SK-N-SH (cell line): ENCODE results near the gene SEZ6L. TPM values are rescaled to one million over a fixed set of nuclear protein-coding genes. Genes with fewer than 3 reads are reported as not detected.

Experiments used
- CTCF ChIA-PET: fragments of 300-600, 350-600 bp; formaldehyde crosslinking; extraction: SDS; loops from one replicate; lab custom pipeline; 2021; lab: Yijun Ruan, JAX
- POLR2A ChIA-PET: fragments of 350-600 bp; sonication (Branson Sonifier 250); formaldehyde crosslinking; extraction: SDS; loops from one replicate; lab custom pipeline; 2020; ENCODE audit warnings: antibody characterized with exemption, inconsistent platforms; lab: Yijun Ruan, JAX
- DNase-seq: peaks from one replicate; pipeline ENCODE4 v3.0.0; 2012
- H2AFZ ChIP-seq: fragments of 200-600 bp; sonication (generic); 2 replicates; pipeline ENCODE4 v1.8.1; 2016; ENCODE audit warnings: antibody characterized with exemption, mild to moderate bottlenecking, low read depth
- H3F3A ChIP-seq: fragments of 200-600 bp; sonication (generic); replicated peaks from 2 replicates; pipeline ENCODE3; 2016; ENCODE audit warnings: antibody characterized with exemption, mild to moderate bottlenecking; ENCODE audit not compliant: insufficient read depth
- H3K27ac ChIP-seq, 2 experiments: fragments of 200-500 bp in 1 of 2; fragments of 200-600 bp in 1 of 2; sonication (Bioruptor generic) in 1 of 2; sonication (generic), shearing (Covaris generic) in 1 of 2; 2 replicates each; pipeline versions ENCODE4 v1.5.1 to v1.6.1; 2014 to 2016; ENCODE audit warnings: low read depth in 2 of 2, inconsistent platforms in 1 of 2, low read length in 1 of 2, mild to moderate bottlenecking in 1 of 2, mixed read lengths in 1 of 2
- H3K27me3 ChIP-seq: fragments of 200-600 bp; sonication (generic), shearing (Covaris generic); 2 replicates; pipeline ENCODE4 v1.6.1; 2016; ENCODE audit warnings: mixed run types; ENCODE audit not compliant: insufficient read depth
- H3K36me3 ChIP-seq, 2 experiments: fragments of 200-500 bp in 1 of 2; fragments of 200-600 bp in 1 of 2; sonication (Bioruptor generic) in 1 of 2; sonication (generic) in 1 of 2; replicated peaks in 1 of 2; 2 replicates each; pipeline versions ENCODE3 to v1.5.1; 2014 to 2016; ENCODE audit warnings: low read length in 1 of 2, mild to moderate bottlenecking in 1 of 2; ENCODE audit not compliant: insufficient read depth in 2 of 2, control insufficient read depth in 1 of 2
- H3K4me1 ChIP-seq, 2 experiments: fragments of 200-500 bp in 1 of 2; fragments of 200-600 bp in 1 of 2; sonication (Bioruptor generic) in 1 of 2; sonication (generic), shearing (Covaris generic) in 1 of 2; 2 replicates each; pipeline versions ENCODE4 v1.5.1 to v1.6.1; 2014 to 2016; ENCODE audit warnings: low read depth in 1 of 2, low read length in 1 of 2, mixed run types in 1 of 2; ENCODE audit not compliant: insufficient read depth in 2 of 2, control insufficient read depth in 1 of 2
- H3K4me2 ChIP-seq: fragments of 200-600 bp; sonication (generic), shearing (Covaris generic); 2 replicates; pipeline ENCODE4 v1.6.1; 2017; ENCODE audit warnings: mixed run types
- H3K4me3 ChIP-seq, 2 experiments: fragments of 200-500 bp in 1 of 2; fragments of 200-600 bp in 1 of 2; sonication (Bioruptor generic) in 1 of 2; sonication (generic), shearing (Covaris generic) in 1 of 2; 2 replicates each; pipeline versions ENCODE4 v1.5.1 to v1.8.1; 2014 to 2016; ENCODE audit warnings: low read depth in 2 of 2, inconsistent platforms in 1 of 2, low read length in 1 of 2, mild to moderate bottlenecking in 1 of 2, mixed read lengths in 1 of 2, moderate library complexity in 1 of 2
- H3K79me2 ChIP-seq: fragments of 200-600 bp; sonication (generic); 2 replicates; pipeline ENCODE4 v1.8.1; 2017; ENCODE audit warnings: mild to moderate bottlenecking; ENCODE audit not compliant: insufficient read depth
- H3K9ac ChIP-seq: fragments of 200-600 bp; sonication (generic); 2 replicates; pipeline ENCODE4 v1.6.1; 2017; ENCODE audit warnings: mixed run types
- H3K9me2 ChIP-seq: fragments of 200-600 bp; sonication (generic); 2 replicates; pipeline ENCODE4 v1.6.1; 2017; ENCODE audit warnings: mixed run types
- H3K9me3 ChIP-seq: fragments of 200-600 bp; sonication (generic); 2 replicates; pipeline ENCODE4 v1.6.1; 2017; ENCODE audit warnings: mixed run types, mild to moderate bottlenecking, moderate library complexity
- H4K20me1 ChIP-seq: fragments of 200-600 bp; sonication (generic); 2 replicates; pipeline ENCODE4 v1.6.1; 2017; ENCODE audit warnings: mild to moderate bottlenecking, mixed run types; ENCODE audit not compliant: insufficient read depth
- CHD2 ChIP-seq: fragments of 150-350 bp; IDR thresholded peaks from 2 replicates; pipeline ENCODE4 v1.6.1; 2018; ENCODE audit warnings: low read length; ENCODE audit not compliant: partially characterized antibody
- CTCF ChIP-seq: fragments of 200-600 bp; sonication (generic); IDR thresholded peaks from 2 replicates; pipeline ENCODE4 v1.6.1; 2017; ENCODE audit warnings: antibody characterized with exemption, mild to moderate bottlenecking, moderate library complexity
- ELF1 ChIP-seq: IDR thresholded peaks from 2 replicates; pipeline ENCODE4 v1.4.0; 2012
- EP300 ChIP-seq, 2 experiments: IDR thresholded peaks; 2 replicates each; pipeline versions ENCODE4 v1.4.0 to v1.6.1; 2012; ENCODE audit warnings: borderline replicate concordance in 1 of 2, low read depth in 1 of 2, low read length in 1 of 2
- EZH2phosphoT487 ChIP-seq: fragments of 200-600 bp; sonication (generic); IDR thresholded peaks from 2 replicates; pipeline ENCODE4 v1.6.1; 2017; ENCODE audit warnings: low read depth, mixed run types, mild to moderate bottlenecking, antibody characterized with exemption, moderate library complexity, borderline replicate concordance
- GABPA ChIP-seq: IDR thresholded peaks from 2 replicates; pipeline ENCODE4 v1.4.0; 2012; ENCODE audit warnings: low read depth, mild to moderate bottlenecking
- IRF3 ChIP-seq: fragments of 150-350 bp; IDR thresholded peaks from 2 replicates; pipeline ENCODE4 v1.6.1; 2016; ENCODE audit warnings: mild to moderate bottlenecking, low read depth, low read length
- MAX ChIP-seq: IDR thresholded peaks from 2 replicates; pipeline ENCODE4 v1.4.0; 2012; ENCODE audit warnings: low read depth
- NFIC ChIP-seq: IDR thresholded peaks from 2 replicates; pipeline ENCODE4 v1.4.0; 2012; ENCODE audit warnings: borderline replicate concordance
- NRF1 ChIP-seq: IDR thresholded peaks from 2 replicates; pipeline ENCODE4 v1.6.1; 2012; ENCODE audit warnings: low read depth, mild to moderate bottlenecking, low read length
- RAD21 ChIP-seq: IDR thresholded peaks from 2 replicates; pipeline ENCODE4 v1.6.1; 2012; ENCODE audit warnings: mild to moderate bottlenecking, low read length
- RCOR1 ChIP-seq: fragments of 150-350 bp; IDR thresholded peaks from 2 replicates; pipeline ENCODE4 v1.6.1; 2017; ENCODE audit warnings: antibody characterized with exemption, low read length
- REST ChIP-seq: IDR thresholded peaks from 2 replicates; pipeline ENCODE4 v1.6.1; 2012; ENCODE audit warnings: mild to moderate bottlenecking, low read depth, low read length, moderate library complexity
- SIN3A ChIP-seq: IDR thresholded peaks from 2 replicates; pipeline ENCODE4 v1.6.1; 2012; ENCODE audit warnings: low read depth, mild to moderate bottlenecking, low read length, moderate library complexity, borderline replicate concordance
- SMC3 ChIP-seq: IDR thresholded peaks from 2 replicates; pipeline ENCODE4 v1.6.1; 2012; ENCODE audit warnings: low read depth, low read length, improper control_type of control experiment
- TAF1 ChIP-seq: IDR thresholded peaks from 2 replicates; pipeline ENCODE4 v1.6.1; 2012; ENCODE audit warnings: low read depth, mild to moderate bottlenecking, low read length, moderate library complexity, borderline replicate concordance
- TCF12 ChIP-seq: IDR thresholded peaks from 2 replicates; pipeline ENCODE4 v1.4.0; 2012
- TEAD4 ChIP-seq: IDR thresholded peaks from 2 replicates; pipeline ENCODE4 v1.4.0; 2012; ENCODE audit warnings: mild to moderate bottlenecking, borderline replicate concordance; ENCODE audit not compliant: insufficient read depth
- USF1 ChIP-seq: IDR thresholded peaks from 2 replicates; pipeline ENCODE4 v1.4.0; 2012; ENCODE audit warnings: low read depth, borderline replicate concordance
- USF2 ChIP-seq: fragments of 150-350 bp; IDR thresholded peaks from 2 replicates; pipeline ENCODE4 v1.6.1; 2017; ENCODE audit warnings: antibody characterized with exemption, low read length, low read depth, borderline replicate concordance
- ZBTB33 ChIP-seq: IDR thresholded peaks from 2 replicates; pipeline ENCODE4 v1.4.0; 2012; ENCODE audit warnings: low read depth, borderline replicate concordance
- WGBS: methylation state at CpG from one replicate; pipeline ENCODE4 v1.1.6; 2017; ENCODE audit warnings: low lambda C conversion rate; 5-methylcytosine and 5-hydroxymethylcytosine counted together
- polyA plus RNA-seq, 3 experiments: library from polyadenylated mRNA; depleted of rRNA; stranded (reverse); fragments of >200 nt; gene quantifications; 2 replicates each; pipeline ENCODE4 v1.2.3, GENCODE V29; 2012

Gene SEZ6L
- polyA plus RNA-seq, 1 of the 3 experiments (the other 2 are of a cell fraction), result 0.10 TPM

GRCh38 chr22:26398741-26399153, 229.5 kb downstream of the SEZ6L start:
- no peak for TF ChIP-seq TEAD4
- TF ChIP-seq USF2, result no peak
- no peak for TF ChIP-seq EP300 (IDR thresholded peaks at IDR 0.05; ENCODE audit: borderline replicate concordance in 1 of 2, low read depth in 1 of 2, low read length in 1 of 2)
- TF ChIP-seq USF1, result no peak
- no peak for TF ChIP-seq TAF1
- TF ChIP-seq TCF12, result no peak
- TF ChIP-seq EZH2phosphoT487, result no peak
- no peak for TF ChIP-seq ZBTB33
- no peak for TF ChIP-seq ELF1
- TF ChIP-seq IRF3, result no peak
- no peak for TF ChIP-seq NRF1
- TF ChIP-seq MAX, result no peak
- TF ChIP-seq RCOR1, result no peak
- TF ChIP-seq SIN3A, result no peak
- no peak for TF ChIP-seq CHD2
- no peak for TF ChIP-seq REST
- no peak for TF ChIP-seq NFIC
- TF ChIP-seq RAD21, result peak; percentile 91
- TF ChIP-seq CTCF, result peak; percentile 84
- peak; percentile 87 for TF ChIP-seq SMC3
- TF ChIP-seq GABPA, result no peak
- H3K4me3 ChIP-seq, result no peak overlapping the region; a peak in 1 of 4 replicates
- H3F3A ChIP-seq, result no peaks in the 10 kb centered on the region
- ChIA-PET POLR2A (no interaction called here), CTCF (interaction anchor here (0.5 to 5.6 kb wide), 14 partner anchors 10 to 1151 kb away, joined by 3 to 83 read pairs (median 3); no protein-coding TSS in a partner anchor)
- no peak overlapping the region for H3K4me2 ChIP-seq
- H3K36me3 ChIP-seq, result no peaks in the 10 kb centered on the region
- DNase-seq, result peak; percentile 65
- H2AFZ ChIP-seq, result peak overlapping the region; percentile 42; the same call in 1 of the 2 replicates
- no peaks in the 10 kb centered on the region for H3K9me3 ChIP-seq
- no peak overlapping the region for H3K27ac ChIP-seq
- 73% methylated on average over 1 of the region's 3 CpGs for WGBS
- no peaks in the 10 kb centered on the region for H3K79me2 ChIP-seq
- H3K4me1 ChIP-seq, result 0 out of 4 replicates have a peak, but pooled peaks cover 0 to 4% of the 10 kb centered on the region in 2 experiments
- H3K27me3 ChIP-seq, result no peaks in the 10 kb centered on the region; the same call in 1 of the 2 replicates
- no peaks in the 10 kb centered on the region for H4K20me1 ChIP-seq
- H3K9ac ChIP-seq, result no peak overlapping the region
- H3K9me2 ChIP-seq, result no peaks in the 10 kb centered on the region
